Adrenal gland (tissue), 5 donors: ENCODE measurements around the gene WDFY4.

Experiments used
- POLR2A ChIP-seq, 2 donors: fragments of 450-650 bp; IDR thresholded peaks; one replicate each; pipeline ENCODE4 v1.6.1; 2017; ENCODE audit warnings: antibody characterized with exemption in 2 of 2, mild to moderate bottlenecking in 2 of 2, moderate library complexity in 1 of 2
- TF ChIP-seq, protein P1 (sequence below), 6 experiments: fragments of 450-650 bp in 4 of 6; fragments of 200-600 bp in 2 of 6; sonication (generic) in 1 of 6; IDR thresholded peaks; 1 replicate in 5 of 6; 2 replicates in 1 of 6; pipeline versions ENCODE4 v1.5.1 to v1.8.0; 2016 to 2021; ENCODE audit warnings: antibody characterized with exemption in 6 of 6, mild to moderate bottlenecking in 2 of 6, moderate library complexity in 1 of 6
- donor health status: DM: no; HTN: no; CAD: no.

DNA sequence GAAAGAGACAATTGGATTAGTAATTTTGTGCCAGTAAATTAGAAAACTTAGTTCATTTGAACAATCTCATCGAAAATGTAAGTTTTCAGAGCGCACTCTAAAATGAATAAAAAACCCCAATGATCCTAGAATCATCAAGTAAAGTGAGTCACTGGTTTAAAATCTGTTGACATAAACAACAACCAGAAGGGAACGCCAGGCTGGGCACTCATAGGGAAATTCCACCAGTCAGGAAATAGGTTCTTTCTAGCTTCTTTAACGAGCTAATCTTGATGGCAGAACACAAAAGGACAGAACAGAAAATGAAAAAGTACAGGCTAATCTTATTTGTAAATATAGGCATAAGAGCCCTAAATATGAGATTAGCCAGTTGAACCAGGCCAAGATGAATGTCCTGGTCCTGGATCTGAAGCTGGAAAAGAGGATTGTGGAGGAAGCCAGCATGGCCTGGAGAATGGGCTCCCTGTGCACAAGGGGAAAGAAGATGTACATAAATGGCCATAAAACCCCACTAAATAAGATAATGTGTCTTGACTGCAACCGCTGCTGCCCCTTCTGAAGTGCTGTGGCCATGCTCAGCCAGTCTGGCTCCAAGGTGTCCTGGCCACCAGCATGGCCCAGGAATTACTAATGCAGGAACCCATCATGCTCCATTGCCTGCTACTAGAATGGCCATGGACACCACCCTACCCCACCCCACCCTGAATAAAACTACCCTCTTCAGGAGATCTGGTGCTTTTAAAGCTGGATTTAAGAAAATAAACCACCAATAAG is 114.0 kb downstream of the WDFY4 start:
- TF ChIP-seq, protein P1, sequence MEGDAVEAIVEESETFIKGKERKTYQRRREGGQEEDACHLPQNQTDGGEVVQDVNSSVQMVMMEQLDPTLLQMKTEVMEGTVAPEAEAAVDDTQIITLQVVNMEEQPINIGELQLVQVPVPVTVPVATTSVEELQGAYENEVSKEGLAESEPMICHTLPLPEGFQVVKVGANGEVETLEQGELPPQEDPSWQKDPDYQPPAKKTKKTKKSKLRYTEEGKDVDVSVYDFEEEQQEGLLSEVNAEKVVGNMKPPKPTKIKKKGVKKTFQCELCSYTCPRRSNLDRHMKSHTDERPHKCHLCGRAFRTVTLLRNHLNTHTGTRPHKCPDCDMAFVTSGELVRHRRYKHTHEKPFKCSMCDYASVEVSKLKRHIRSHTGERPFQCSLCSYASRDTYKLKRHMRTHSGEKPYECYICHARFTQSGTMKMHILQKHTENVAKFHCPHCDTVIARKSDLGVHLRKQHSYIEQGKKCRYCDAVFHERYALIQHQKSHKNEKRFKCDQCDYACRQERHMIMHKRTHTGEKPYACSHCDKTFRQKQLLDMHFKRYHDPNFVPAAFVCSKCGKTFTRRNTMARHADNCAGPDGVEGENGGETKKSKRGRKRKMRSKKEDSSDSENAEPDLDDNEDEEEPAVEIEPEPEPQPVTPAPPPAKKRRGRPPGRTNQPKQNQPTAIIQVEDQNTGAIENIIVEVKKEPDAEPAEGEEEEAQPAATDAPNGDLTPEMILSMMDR (IDR thresholded peaks at IDR 0.05) = no peak
- no peak for TF ChIP-seq POLR2A (IDR thresholded peaks at IDR 0.05)
